CD14-positive monocyte (primary cell): Measurements from ENCODE around the gene MAPK8IP2. TPM values are rescaled to one million over a fixed set of nuclear protein-coding genes. Genes with fewer than 3 reads are reported as not detected.
A peak's percentile ranks its signal among the peaks of the same experiment; 100 is the strongest.

Experiments used
- DNase-seq, 3 donors: peaks; one replicate each; pipeline ENCODE4 v3.0.0-alpha.2; 2011 to 2022
- H2AFZ ChIP-seq: 2 replicates; pipeline ENCODE4 v1.6.0; 2012; ENCODE audit warnings: mild to moderate bottlenecking, low read depth, low read length, inconsistent platforms; ENCODE audit not compliant: insufficient read depth, poor library complexity, severe bottlenecking
- H3K27ac ChIP-seq, 2 donors: 1 replicate in 1 of 2; 2 replicates in 1 of 2; pipeline ENCODE4 v1.5.1; 2012 to 2013; ENCODE audit warnings: low read length in 2 of 2, control low read depth in 1 of 2, inconsistent platforms in 1 of 2, low read depth in 1 of 2, mild to moderate bottlenecking in 1 of 2
- H3K27me3 ChIP-seq, 2 donors: one replicate each; pipeline versions ENCODE4 v1.6.0 to v1.6.1; 2011 to 2013; ENCODE audit warnings: low read length in 2 of 2; ENCODE audit not compliant: control insufficient read depth in 2 of 2, insufficient read depth in 2 of 2
- H3K36me3 ChIP-seq, 2 donors: replicated peaks in 1 of 2; 1 replicate in 1 of 2; 2 replicates in 1 of 2; pipeline versions ENCODE4 v1.5.1 to v1.6.1; 2012 to 2013; ENCODE audit warnings: low read length in 2 of 2, control low read depth in 1 of 2, inconsistent platforms in 1 of 2, mild to moderate bottlenecking in 1 of 2; ENCODE audit not compliant: insufficient read depth in 2 of 2, control insufficient read depth in 1 of 2
- H3K4me1 ChIP-seq, 2 donors: 1 replicate in 1 of 2; 2 replicates in 1 of 2; pipeline versions ENCODE4 v1.5.1 to v1.6.1; 2012 to 2013; ENCODE audit warnings: low read length in 2 of 2, control low read depth in 1 of 2, inconsistent platforms in 1 of 2, mild to moderate bottlenecking in 1 of 2, moderate library complexity in 1 of 2; ENCODE audit not compliant: insufficient read depth in 2 of 2, control insufficient read depth in 1 of 2
- H3K4me2 ChIP-seq: replicated peaks from 2 replicates; pipeline ENCODE3; 2012; ENCODE audit warnings: low read length, moderate library complexity, mild to moderate bottlenecking; ENCODE audit not compliant: poor library complexity, severe bottlenecking; ENCODE audit errors: extremely low read depth
- H3K4me3 ChIP-seq, 3 experiments: fragments of 200-600 bp in 1 of 3; sonication (generic) in 1 of 3; replicated peaks in 1 of 3; 1 replicate in 2 of 3; 2 replicates in 1 of 3; pipeline ENCODE4 v1.5.1; 2011 to 2013; ENCODE audit warnings: low read length in 3 of 3, mild to moderate bottlenecking in 3 of 3, control low read depth in 2 of 3, low read depth in 2 of 3, inconsistent platforms in 1 of 3, moderate library complexity in 1 of 3
- H3K79me2 ChIP-seq: 2 replicates; pipeline ENCODE4 v1.6.0; 2012; ENCODE audit warnings: mild to moderate bottlenecking, control low read depth, inconsistent platforms, low read length, moderate library complexity; ENCODE audit not compliant: insufficient read depth
- H3K9ac ChIP-seq: 2 replicates; pipeline ENCODE4 v1.6.0; 2017; ENCODE audit warnings: low read length, mild to moderate bottlenecking; ENCODE audit not compliant: insufficient read depth, poor library complexity, severe bottlenecking
- H3K9me3 ChIP-seq, 2 donors: replicated peaks in 1 of 2; 1 replicate in 1 of 2; 2 replicates in 1 of 2; pipeline versions ENCODE4 v1.5.1 to v1.6.1; 2012 to 2013; ENCODE audit warnings: low read length in 2 of 2, control low read depth in 1 of 2; ENCODE audit not compliant: control insufficient read depth in 1 of 2, insufficient read depth in 1 of 2
- H4K20me1 ChIP-seq: 2 replicates; pipeline ENCODE4 v1.6.0; 2012; ENCODE audit warnings: mild to moderate bottlenecking, low read length, control low read depth, moderate library complexity; ENCODE audit not compliant: insufficient read depth
- H3K27ac Mint-ChIP-seq, 7 donors: one replicate each; pipeline ENCODE4 v1.8.0; 2020; ENCODE audit warnings: mild to moderate bottlenecking in 7 of 7, mixed read lengths in 7 of 7, moderate library complexity in 6 of 7, inconsistent platforms in 2 of 7
- H3K27me3 Mint-ChIP-seq, 3 donors: one replicate each; pipeline ENCODE4 v1.8.0; 2021 to 2022; ENCODE audit warnings: low read depth in 3 of 3, mild to moderate bottlenecking in 3 of 3, mixed read lengths in 3 of 3, moderate library complexity in 3 of 3, inconsistent platforms in 1 of 3
- H3K36me3 Mint-ChIP-seq, 2 donors: one replicate each; pipeline ENCODE4 v1.8.0; 2020; ENCODE audit warnings: mixed read lengths in 2 of 2, inconsistent platforms in 1 of 2, mild to moderate bottlenecking in 1 of 2
- H3K4me1 Mint-ChIP-seq: one replicate; pipeline ENCODE4 v1.8.0; 2020; ENCODE audit warnings: mild to moderate bottlenecking, mixed read lengths
- H3K4me3 Mint-ChIP-seq, 2 donors: one replicate each; pipeline ENCODE4 v1.8.0; 2020; ENCODE audit warnings: mild to moderate bottlenecking in 2 of 2, mixed read lengths in 2 of 2, moderate library complexity in 1 of 2
- H3K9me3 Mint-ChIP-seq, 7 donors: one replicate each; pipeline ENCODE4 v1.8.0; 2020 to 2022; ENCODE audit warnings: mixed read lengths in 7 of 7, mild to moderate bottlenecking in 6 of 7, moderate library complexity in 6 of 7, inconsistent platforms in 2 of 7
- WGBS: methylation state at CpG from one replicate; pipeline ENCODE4 v1.1.5; 2013; ENCODE audit warnings: missing lambda C conversion rate; ENCODE audit not compliant: insufficient coverage; 5-methylcytosine and 5-hydroxymethylcytosine counted together
- intact Hi-C, 2 donors: fragments of 100-400 bp; cut with micrococcal nuclease; formaldehyde crosslinking; loops; one replicate each; pipeline versions ENCODE4 v1.15.0 to v1.15.1; 2023
- polyA plus RNA-seq, 3 donors: library from polyadenylated mRNA; depleted of rRNA in 1 of 3; unstranded in 2 of 3; stranded (reverse) in 1 of 3; fragments of 300-500 nt in 2 of 3; fragments of >200 nt in 1 of 3; fragmentation: Illumina TruSeq in 2 of 3; gene quantifications; 1 replicate in 2 of 3; 2 replicates in 1 of 3; pipeline ENCODE4 v1.2.3, GENCODE V29; 2012 to 2021
- TF ChIP-seq, protein P1 (sequence below): fragments of 200-600 bp; IDR thresholded peaks from one replicate; pipeline ENCODE4 v1.8.0; 2022; ENCODE audit warnings: antibody characterized with exemption, mild to moderate bottlenecking

MAPK8IP2 gene
- polyA plus RNA-seq, 3 donors, result 0.17 TPM; not detected in 2

DNA sequence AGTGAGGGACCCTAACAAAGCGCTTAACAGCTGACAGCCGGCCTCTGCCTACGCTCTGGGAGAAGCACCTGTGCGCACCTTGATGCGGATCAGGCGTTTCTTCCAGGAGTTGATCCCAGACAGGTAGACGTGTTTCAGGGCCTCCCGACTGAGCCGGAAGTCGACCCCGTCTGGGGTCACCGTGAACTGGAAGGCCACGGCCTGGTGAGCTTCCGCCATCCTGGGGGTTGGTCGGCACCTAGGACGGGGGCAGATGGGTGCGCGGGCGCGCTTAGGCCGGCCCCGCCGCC, 23.0 kb upstream of the MAPK8IP2 start:
- Histone ChIP-seq H2AFZ (no peak overlapping the region), H4K20me1 (peaks cover 37% of the 10 kb centered on the region), H3K4me3 (no peak overlapping the region), H3K4me1 (peaks cover 20 to 34% of the 10 kb centered on the region in 2 donors), H3K36me3 (peaks cover 0 to 53% of the 10 kb centered on the region in 2 donors), H3K27ac (no peak overlapping the region), H3K79me2 (peaks cover 14% of the 10 kb centered on the region), H3K9ac (no peak overlapping the region), H3K4me2 (no peak overlapping the region), H3K9me3 (no peaks in the 10 kb centered on the region), H3K27me3 (no peaks in the 10 kb centered on the region)
- Mint-ChIP-seq H3K27ac (no peak overlapping the region), H3K36me3 (peaks cover 40 to 63% of the 10 kb centered on the region in 2 donors), H3K4me3 (peak overlapping the region; percentile 4 to 35), H3K4me1 (peaks cover 32% of the 10 kb centered on the region), H3K27me3 (peaks cover 2 to 8% (median 7%) of the 10 kb centered on the region in 3 donors), H3K9me3 (no peaks in the 10 kb centered on the region)
- WGBS, result 57% methylated on average over 23 of the region's 23 CpGs
- intact Hi-C loops, result loop anchor here in 1 of 2 donors (5.0 kb wide), 1 partner anchor 65 kb away; no protein-coding TSS in a partner anchor
- TF ChIP-seq, protein P1, sequence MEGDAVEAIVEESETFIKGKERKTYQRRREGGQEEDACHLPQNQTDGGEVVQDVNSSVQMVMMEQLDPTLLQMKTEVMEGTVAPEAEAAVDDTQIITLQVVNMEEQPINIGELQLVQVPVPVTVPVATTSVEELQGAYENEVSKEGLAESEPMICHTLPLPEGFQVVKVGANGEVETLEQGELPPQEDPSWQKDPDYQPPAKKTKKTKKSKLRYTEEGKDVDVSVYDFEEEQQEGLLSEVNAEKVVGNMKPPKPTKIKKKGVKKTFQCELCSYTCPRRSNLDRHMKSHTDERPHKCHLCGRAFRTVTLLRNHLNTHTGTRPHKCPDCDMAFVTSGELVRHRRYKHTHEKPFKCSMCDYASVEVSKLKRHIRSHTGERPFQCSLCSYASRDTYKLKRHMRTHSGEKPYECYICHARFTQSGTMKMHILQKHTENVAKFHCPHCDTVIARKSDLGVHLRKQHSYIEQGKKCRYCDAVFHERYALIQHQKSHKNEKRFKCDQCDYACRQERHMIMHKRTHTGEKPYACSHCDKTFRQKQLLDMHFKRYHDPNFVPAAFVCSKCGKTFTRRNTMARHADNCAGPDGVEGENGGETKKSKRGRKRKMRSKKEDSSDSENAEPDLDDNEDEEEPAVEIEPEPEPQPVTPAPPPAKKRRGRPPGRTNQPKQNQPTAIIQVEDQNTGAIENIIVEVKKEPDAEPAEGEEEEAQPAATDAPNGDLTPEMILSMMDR, result no peak
- DNase-seq, result peak in 1 of 3 donors; percentile 2

DNA sequence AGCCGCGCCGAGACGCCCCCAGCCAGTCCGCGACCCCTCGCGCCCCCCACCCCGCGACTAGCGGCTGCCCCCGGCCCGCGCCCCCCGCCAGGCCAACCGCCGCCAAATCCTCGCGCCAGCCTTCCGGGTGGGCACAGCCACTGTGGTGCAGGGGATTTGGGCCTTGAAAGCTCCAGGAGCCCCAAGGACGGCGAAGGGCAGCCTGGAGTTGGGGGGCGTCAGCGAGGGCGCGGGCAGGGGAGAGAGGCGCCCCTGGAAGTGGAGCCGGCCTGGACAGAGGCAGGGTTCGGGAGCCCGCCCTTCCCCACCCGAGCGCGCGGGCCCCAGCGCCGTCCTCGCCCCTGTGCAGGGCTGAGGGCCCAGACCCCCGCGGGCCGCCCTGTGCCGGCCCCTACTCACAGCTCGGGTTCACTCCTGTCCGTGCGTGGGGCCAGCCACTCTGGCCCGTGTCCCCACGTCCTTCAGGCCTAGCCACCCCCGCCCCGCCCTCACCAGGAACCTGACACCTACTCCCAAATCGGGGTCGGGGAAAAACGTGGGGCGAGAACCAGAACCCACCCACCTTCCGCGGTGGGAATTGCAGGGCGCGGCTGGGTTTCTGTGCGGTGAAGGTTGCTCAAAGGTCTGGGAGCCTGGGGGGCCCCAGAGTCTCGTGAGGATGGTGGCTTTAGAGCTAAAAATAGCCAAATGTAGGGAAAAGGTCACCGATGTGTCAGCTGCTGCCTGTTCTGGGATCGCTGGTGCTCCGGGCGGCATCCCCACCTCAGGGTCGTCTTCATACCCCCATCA, 22.4 kb upstream of the MAPK8IP2 start, which contains the start of gene CPT1B:
TSS of gene CPT1B (minus strand) at position 441 of the 789 bp plus-strand sequence. CDS start 512 bp downstream, outside the sequence.
- Histone ChIP-seq H3K4me3 (no peak within 1 kb of the TSS), H2AFZ (no peak within 1 kb of the TSS), H3K4me1 (peaks cover 21 to 37% of the 10 kb centered on the region in 2 donors), H3K79me2 (peaks cover 15% of the 10 kb centered on the region), H3K27ac (no peak within 1 kb of the TSS), H3K36me3 (peaks cover 0 to 47% of the 10 kb centered on the region in 2 donors), H3K27me3 (no peaks in the 10 kb centered on the region), H4K20me1 (peaks cover 37% of the 10 kb centered on the region), H3K4me2 (peak within 1 kb of the TSS; percentile 10), H3K9me3 (no peaks in the 10 kb centered on the region), H3K9ac (no peak within 1 kb of the TSS)
- Mint-ChIP-seq H3K4me3 (peak within 1 kb of the TSS; percentile 4 to 60), H3K4me1 (peaks cover 32% of the 10 kb centered on the region), H3K27ac (peak within 1 kb of the TSS in 1 of 7 donors; percentile 53), H3K9me3 (no peaks in the 10 kb centered on the region), H3K27me3 (peaks cover 2 to 8% (median 7%) of the 10 kb centered on the region in 3 donors), H3K36me3 (peaks cover 38 to 58% of the 10 kb centered on the region in 2 donors)
- intact Hi-C loops, result loop anchor here in 1 of 2 donors (5.0 kb wide), 1 partner anchor 66 kb away; no protein-coding TSS in a partner anchor
- 45% methylated on average over 41 of the region's 63 CpGs for WGBS
- TF ChIP-seq, protein P1, result no peak
- DNase-seq, result peak in 1 of 3 donors; percentile 3
